Upper lobe of right lung (tissue), 1 donor: ENCODE data around the gene PLEKHJ1. TPM values are rescaled to one million over a fixed set of nuclear protein-coding genes. Genes with fewer than 3 reads are reported as not detected.
A peak's percentile ranks its signal among the peaks of the same experiment; 100 is the strongest.

ENCODE experiments used
- ATAC-seq: fragments of 200-7000 bp; cut with Tn5 transposase; one replicate; pipeline ENCODE4 v1.9.1; 2020; ENCODE audit warnings: mild to moderate bottlenecking, moderate library complexity
- DNase-seq: peaks from one replicate; pipeline ENCODE4 v3.0.0-alpha.2; 2020
- H3K27ac ChIP-seq: fragments of 200-600 bp; one replicate; pipeline ENCODE4 v1.8.0; 2022
- H3K27me3 ChIP-seq: fragments of 200-600 bp; one replicate; pipeline ENCODE4 v1.8.0; 2022; ENCODE audit warnings: mild to moderate bottlenecking
- H3K36me3 ChIP-seq: fragments of 200-600 bp; one replicate; pipeline ENCODE4 v1.8.0; 2022
- H3K4me1 ChIP-seq: fragments of 200-600 bp; one replicate; pipeline ENCODE4 v1.8.0; 2022
- H3K4me3 ChIP-seq: fragments of 200-600 bp; one replicate; pipeline ENCODE4 v1.8.0; 2022; ENCODE audit warnings: mild to moderate bottlenecking
- H3K9me3 ChIP-seq: fragments of 200-600 bp; one replicate; pipeline ENCODE4 v1.8.0; 2022
- intact Hi-C: fragments of 100-400 bp; cut with DNase I; formaldehyde crosslinking; loops from one replicate; pipeline ENCODE4 v1.11.0; 2022
- total RNA-seq: library from RNA; stranded (reverse); fragmentation: NEBNext Ultra II Directional; extraction: Animal tissue kit (Norgen Biotek cat#: 25700); gene quantifications from one replicate; pipeline ENCODE4 v1.2.1, GENCODE V29; 2021
- TF ChIP-seq, protein P1 (sequence below): fragments of 200-600 bp; IDR thresholded peaks from one replicate; pipeline ENCODE4 v1.8.0; 2022; ENCODE audit warnings: antibody characterized with exemption
- donor health status: DM: no; HTN: yes; CAD: no; lungs with severe emphysema.

The PLEKHJ1 gene
- total RNA-seq, 1 donor from 2014 or later = 54.6 TPM

DNA sequence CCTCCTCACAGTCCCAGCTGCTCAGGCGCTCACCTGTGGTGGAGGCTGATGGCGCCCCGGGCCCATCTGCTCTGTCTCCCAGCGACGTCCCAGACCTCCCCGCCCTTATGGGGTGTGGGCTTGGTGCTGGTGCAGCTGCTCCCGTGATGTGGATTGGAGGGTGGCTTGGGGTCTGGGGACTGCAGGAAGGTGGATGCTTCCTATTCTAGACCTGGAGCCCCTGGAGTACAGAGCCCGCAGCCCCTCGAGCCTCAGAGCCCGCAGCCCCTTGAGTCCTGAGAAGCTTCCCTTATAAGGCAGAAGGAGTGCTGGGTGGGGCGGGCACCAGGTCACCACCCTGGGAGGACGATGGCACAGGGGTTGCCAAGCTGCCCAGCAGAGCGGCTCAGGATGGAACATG is 40.8 kb downstream of the PLEKHJ1 start:
- Histone ChIP-seq H3K4me3 (no peak overlapping the region), H3K27me3 (no peaks in the 10 kb centered on the region), H3K9me3 (no peaks in the 10 kb centered on the region), H3K27ac (no peak overlapping the region), H3K36me3 (peaks cover 57% of the 10 kb centered on the region), H3K4me1 (no peaks in the 10 kb centered on the region)
- intact Hi-C loops = no loop called here
- DNase-seq (no peak), ATAC-seq (no peak)
- TF ChIP-seq, protein P1, sequence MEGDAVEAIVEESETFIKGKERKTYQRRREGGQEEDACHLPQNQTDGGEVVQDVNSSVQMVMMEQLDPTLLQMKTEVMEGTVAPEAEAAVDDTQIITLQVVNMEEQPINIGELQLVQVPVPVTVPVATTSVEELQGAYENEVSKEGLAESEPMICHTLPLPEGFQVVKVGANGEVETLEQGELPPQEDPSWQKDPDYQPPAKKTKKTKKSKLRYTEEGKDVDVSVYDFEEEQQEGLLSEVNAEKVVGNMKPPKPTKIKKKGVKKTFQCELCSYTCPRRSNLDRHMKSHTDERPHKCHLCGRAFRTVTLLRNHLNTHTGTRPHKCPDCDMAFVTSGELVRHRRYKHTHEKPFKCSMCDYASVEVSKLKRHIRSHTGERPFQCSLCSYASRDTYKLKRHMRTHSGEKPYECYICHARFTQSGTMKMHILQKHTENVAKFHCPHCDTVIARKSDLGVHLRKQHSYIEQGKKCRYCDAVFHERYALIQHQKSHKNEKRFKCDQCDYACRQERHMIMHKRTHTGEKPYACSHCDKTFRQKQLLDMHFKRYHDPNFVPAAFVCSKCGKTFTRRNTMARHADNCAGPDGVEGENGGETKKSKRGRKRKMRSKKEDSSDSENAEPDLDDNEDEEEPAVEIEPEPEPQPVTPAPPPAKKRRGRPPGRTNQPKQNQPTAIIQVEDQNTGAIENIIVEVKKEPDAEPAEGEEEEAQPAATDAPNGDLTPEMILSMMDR = no peak

DNA sequence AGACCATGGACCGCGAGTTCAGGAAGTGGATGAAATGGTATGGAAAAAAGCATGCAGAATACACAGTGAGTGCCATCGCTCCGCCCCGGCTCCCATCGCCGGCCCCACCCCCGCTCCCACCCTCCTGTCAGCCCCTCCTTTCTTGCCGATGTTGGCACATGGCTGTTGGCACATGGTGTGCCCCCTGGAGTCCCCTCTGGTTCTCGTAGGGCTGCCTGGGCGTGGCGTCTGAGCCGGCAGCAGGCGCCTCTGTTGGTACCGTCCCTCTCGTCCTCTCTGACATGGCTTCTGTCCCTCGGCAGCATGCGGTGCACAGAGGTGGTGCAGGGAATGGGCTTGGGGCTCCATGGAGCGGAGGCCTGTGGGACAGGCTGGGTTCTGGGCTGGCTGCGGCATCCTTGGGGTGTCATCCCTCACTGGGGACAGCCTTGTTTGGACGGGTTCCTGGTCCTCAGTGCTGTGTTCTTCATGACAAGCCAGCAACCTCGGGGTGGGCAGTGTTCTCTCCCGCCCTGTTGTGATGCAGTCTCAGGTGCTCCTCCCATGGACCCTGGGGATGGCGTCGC is 41.5 kb downstream of the PLEKHJ1 start:
- intact Hi-C loops = no loop called here
- ATAC-seq = no peak
- no peak for DNase-seq
- peaks cover 58% of the 10 kb centered on the region for H3K36me3 ChIP-seq
- no peak overlapping the region for H3K4me3 ChIP-seq
- H3K4me1 ChIP-seq = no peaks in the 10 kb centered on the region
- H3K27me3 ChIP-seq = no peaks in the 10 kb centered on the region
- no peak overlapping the region for H3K27ac ChIP-seq
- H3K9me3 ChIP-seq = no peaks in the 10 kb centered on the region
- TF ChIP-seq, protein P1 = no peak

DNA sequence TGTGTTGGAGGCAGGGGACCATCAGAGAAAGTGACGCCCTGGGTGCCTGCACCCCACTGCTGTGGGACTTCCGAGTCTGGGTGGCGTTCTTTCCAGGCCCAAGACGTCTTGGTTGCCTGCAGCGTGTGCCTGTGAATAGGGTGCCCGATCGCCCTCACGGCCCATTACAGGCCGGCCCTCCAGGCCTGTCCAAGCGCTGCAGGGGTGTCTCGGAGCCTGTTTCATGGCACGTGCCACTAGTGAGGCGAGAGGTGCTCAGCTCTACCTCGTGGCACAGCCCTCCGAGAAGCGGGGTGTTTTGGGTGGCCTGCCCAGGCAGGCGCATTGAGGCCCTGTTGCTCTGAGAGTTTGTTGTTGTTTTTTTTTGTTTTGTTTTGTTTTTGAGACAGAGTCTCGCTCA is 42.3 kb downstream of the PLEKHJ1 start:
- H3K27ac ChIP-seq = no peak overlapping the region
- TF ChIP-seq, protein P1 = no peak
- no peaks in the 10 kb centered on the region for H3K9me3 ChIP-seq
- peaks cover under 1% of the 10 kb centered on the region for H3K4me1 ChIP-seq
- no peak for DNase-seq
- ATAC-seq = no peak
- no peaks in the 10 kb centered on the region for H3K27me3 ChIP-seq
- H3K4me3 ChIP-seq = no peak overlapping the region
- H3K36me3 ChIP-seq = peaks cover 66% of the 10 kb centered on the region
- intact Hi-C loops = no loop called here

DNA sequence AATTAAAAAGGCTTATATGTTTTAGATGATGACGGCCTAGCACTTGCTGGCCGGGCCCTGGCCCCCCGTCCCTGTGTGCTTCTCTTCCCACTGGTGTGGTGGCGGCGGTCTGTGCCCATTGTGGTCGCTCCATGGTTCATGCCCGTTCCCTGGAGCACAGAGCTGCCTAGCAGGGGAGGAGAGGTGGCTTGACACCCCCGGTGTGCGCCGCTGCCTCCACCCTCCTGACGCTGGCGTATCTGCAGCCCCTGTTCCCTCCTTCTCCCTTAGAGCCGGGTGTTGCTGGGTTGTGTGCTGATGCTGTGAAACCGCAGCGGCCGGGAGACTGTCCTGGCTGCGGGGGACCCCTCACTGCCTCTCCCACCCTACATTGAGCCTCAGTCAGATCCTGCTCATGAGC is 43.3 kb downstream of the PLEKHJ1 start:
- Histone ChIP-seq H3K9me3 (no peaks in the 10 kb centered on the region), H3K36me3 (peaks cover 67% of the 10 kb centered on the region), H3K27ac (no peak overlapping the region), H3K4me3 (no peak overlapping the region), H3K4me1 (peaks cover 10% of the 10 kb centered on the region), H3K27me3 (no peaks in the 10 kb centered on the region)
- TF ChIP-seq, protein P1 = no peak
- DNase-seq (no peak), ATAC-seq (no peak)
- intact Hi-C loops = no loop called here

DNA sequence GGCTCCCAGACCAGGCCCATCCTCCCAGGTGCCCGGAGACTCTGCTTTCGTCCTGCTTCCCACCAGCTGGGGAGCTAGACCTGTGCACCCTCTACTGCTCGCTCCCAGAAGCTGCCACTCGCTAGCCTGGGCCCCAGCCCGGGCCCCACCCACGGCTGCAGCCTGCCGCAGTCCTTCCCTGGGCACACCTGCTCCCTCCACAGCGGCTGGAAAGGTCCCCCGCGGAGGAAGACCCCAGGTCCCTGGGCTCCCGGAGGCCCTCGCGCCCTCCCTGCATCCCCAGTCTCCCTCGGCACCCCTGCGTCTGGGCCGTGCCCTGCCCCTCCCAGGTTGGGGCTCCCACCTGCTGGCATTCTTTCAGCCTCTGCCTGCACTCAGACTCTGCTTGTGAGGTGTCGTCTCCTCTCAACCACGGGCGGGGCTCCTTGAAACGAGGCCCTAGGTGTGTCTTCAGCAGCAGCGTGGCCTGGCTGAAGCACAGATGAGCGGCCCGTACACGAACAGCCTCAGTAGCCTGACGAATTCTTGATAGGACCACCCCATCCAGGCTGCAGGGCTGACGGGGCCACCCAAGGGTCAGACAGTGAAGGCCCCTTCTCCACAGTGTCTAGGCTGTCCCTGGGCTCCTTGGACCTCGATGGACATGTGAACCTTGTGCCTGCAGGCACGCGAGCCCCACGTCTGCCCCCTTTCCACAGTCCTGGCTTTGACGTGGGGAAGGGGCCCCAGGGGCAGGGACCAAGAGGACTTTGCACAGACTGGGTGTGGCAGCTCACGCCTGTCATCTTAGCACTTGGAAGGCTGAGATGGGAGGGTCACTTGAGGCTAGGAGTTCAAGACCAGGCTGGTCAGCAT is 44.4 kb downstream of the PLEKHJ1 start:
- Histone ChIP-seq H3K4me3 (no peak overlapping the region), H3K4me1 (peaks cover 20% of the 10 kb centered on the region), H3K9me3 (no peaks in the 10 kb centered on the region), H3K36me3 (peaks cover 66% of the 10 kb centered on the region), H3K27me3 (no peaks in the 10 kb centered on the region), H3K27ac (no peak overlapping the region)
- DNase-seq (no peak), ATAC-seq (peak; percentile 38)
- intact Hi-C loops = no loop called here
- TF ChIP-seq, protein P1 = no peak
